HPDE6-E6E7 (cell line): ENCODE results near the gene REEP1.
"Not testable (repeated sequence)": the region's sequence is repeated elsewhere in the genome, so short reads cannot be mapped to it uniquely, and the experiment has no call there.

Experiments
- DNase-seq: peaks from one replicate; pipeline ENCODE4 v3.0.0; 2011; ENCODE audit warnings: missing footprints; ENCODE audit errors: extremely low spot score

Gene REEP1

DNA sequence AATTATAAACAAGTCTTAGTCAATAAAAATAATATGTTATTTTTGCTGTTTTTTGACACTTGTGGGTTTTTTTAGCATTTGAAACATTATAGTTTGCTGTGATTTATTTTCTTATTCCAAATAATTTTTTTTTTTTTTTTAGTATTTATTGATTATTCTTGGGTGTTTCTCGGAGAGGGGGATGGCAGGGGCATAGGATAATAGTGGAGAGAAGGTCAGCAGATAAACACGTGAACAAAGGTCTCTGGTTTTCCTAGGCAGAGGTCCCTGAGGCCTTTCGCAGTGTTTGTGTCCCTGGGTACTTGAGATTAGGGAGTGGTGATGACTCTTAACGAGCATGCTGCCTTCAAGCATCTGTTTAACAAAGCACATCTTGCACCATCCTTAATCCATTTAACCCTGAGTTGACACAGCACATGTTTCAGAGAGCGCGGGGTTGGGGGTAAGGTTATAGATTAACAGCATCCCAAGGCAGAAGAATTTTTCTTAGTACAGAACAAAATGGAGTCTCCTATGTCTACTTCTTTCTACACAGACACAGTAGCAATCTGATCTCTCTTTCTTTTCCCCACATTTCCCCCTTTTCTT is 8.5 kb upstream of the REEP1 start:
- DNase-seq: not testable (repeated sequence)

DNA sequence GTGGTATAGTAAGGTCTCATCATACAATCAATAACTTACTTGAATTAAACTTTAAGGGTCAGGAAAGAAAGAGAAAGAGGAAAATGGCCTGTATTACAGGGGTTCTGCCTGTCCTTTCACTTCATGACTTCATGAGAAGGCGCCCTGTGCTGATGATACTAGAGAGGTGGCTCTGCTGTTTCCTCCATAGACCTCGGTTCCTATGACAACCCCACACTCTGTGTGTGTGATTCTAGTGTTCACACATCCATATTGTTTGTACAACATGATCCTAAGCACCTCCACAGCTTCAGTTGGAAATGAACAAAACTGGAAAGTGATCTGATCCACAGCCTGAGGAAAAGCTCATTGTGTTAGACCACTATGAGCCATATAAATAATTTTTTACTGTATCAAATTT is 7.0 kb upstream of the REEP1 start:
- no peak for DNase-seq

DNA sequence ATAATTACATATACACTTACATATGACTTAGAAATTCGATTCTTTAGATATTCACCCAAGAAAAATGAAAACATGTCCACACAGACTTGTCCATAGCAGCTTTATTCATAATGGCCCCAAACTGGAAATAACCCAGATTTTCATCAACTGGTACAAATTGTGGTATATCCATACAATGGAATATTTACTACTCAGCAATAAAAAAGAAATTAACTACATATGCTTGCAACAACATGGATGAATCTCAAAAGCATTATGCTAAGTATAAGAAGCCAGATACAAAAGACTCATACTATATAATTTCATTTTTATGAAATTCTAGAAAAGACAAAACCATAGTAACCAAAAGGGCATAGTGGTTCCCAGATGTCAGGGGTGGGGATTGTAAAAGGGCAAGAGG is 5.1 kb upstream of the REEP1 start:
- no peak for DNase-seq

DNA sequence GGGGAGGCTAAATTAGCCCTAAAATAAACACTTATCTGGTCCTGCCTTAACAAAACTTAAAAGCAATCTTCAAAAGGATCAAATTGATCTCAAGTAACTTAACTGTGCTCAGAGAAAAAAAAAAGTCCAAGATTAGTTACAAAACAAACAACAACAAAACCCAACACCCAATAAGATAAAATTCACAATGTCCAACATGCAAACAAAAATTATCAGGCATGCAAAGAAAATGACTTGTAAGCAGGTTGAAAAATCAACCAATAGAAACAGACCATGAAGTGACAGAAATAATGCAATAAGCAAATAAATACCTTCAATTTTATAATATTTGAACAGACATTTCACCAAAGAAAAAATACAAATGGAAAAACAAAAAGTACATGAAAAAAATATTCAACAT is 4.0 kb upstream of the REEP1 start:
- DNase-seq: no peak

DNA sequence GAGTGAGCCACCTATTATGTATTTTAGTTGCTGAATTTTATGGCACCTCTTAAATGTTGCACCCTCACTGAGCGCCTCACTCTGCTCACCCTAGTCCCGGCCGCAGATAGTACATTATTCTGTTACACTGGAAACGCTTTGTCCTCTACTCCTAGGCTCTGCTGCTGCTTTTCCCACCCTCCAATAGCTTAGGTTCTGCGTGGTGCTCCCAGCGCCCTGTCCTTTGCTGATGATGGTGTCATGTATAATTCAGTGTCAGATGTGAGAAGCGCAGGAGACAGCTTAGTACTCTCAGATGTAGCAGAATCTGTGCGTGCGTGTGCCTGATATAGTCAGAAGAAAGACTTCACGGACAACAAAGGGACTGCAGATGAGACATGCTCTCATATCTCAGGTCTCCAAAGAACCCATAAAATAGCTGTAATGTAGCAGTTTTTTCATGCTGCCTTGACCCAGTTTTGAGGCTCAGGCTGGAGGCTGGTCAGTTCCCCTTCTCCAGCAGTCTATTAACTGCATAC is 1.4 kb upstream of the REEP1 start:
- DNase-seq: no peak

DNA sequence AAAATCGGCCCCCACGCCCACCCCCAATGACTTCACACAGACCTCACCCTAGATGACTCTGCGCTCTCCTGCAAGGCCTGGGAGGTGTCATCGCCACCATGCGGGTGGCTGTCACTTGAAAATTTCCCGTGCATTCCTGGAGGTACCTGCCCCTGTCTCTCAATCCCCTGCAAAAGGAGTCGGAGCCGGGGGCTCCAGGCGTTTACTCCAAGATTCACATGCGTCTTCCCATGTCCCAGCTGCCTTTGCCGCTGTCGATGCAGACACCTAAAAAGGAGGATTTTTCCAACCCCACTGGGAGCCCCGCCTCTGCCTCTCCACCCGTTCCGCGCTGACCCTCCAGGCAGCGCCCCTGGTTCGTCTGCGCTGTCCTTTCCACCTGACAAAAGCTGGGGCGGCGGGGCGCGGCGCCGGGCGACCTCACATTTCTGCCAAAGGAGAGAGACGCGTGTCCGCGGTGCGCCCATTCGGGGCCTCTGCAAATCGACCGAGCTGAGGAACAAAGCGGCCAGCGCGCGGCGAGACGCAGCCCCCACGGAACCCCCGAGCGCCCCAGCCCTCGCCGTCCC is 667 bp downstream of the REEP1 start:
- no peak for DNase-seq

DNA sequence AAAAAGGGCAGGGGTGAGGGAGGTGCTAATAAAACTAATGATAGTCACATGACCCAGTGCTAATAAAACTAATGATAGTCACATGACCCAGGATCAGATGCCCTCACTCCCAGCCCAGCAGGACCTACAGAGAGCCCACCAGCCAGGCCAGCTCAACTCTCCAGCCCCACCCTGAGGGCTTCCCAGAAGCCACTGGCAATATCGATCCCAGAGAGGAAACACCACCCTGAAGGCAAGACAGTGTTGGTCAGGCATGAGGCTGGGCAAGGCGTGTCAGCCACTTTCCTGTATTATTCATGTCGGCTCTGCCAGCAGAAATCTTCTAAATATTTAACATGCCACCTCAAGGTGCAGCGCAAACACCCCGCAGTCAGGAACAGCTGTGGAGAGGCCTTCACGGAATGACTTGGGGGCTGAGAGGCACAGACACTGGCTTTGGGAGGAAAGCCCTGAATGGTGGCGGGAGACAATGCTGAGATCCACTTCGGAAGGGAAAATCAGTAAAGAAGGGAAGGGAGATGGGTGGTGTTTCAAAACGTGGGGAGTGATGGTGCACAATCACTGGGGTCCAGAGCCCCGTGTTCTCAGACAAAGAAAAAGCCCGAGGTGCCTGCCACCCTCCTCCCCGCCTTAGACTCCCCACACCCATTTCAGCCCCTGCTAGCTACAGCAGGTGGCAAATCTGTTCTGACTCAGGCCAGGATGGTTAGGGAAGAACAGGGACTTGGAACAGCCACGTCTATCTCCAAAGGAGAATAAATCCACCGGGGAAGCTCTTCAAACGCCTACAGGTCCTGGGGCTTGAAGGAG is 1.4 kb downstream of the REEP1 start:
- DNase-seq: no peak

DNA sequence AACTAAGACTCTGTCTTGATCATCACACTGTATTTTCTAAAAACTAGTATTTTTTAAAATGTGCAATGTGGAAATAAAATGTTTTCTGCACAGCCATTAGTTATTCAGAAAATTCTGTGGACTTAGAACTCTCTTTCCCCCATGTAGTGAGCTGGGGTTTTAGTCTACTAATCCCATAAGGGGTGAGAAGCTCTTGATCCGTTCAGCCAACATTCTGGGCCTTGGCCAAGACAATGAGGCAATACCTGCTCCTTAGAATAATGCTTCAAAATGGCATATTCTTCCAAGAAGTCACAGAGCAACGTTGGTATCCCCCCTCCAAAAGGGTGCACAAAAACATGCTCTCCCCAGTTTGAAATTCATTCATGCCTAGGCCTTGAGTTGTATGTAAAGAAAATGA is 4.0 kb downstream of the REEP1 start:
- DNase-seq: no peak

DNA sequence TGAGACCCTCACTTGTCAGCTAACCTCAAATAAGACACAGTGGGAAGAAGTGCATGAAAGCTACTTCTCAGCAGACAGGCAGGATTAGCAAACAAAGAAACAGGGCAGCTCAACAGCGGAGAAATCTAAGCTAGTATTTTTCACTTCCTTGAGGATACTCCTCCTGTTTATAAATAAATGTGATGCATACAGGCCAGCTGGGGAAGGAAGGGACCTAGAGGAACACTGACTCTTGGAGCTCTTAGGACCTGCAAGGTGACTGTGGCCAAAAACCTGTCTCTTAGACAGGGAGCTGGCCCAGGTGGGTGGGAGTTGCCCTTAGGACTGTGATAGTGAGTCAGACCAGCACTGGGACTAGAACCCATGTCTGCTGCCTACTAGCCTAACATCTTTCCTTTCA is 4.8 kb downstream of the REEP1 start:
- no peak for DNase-seq

DNA sequence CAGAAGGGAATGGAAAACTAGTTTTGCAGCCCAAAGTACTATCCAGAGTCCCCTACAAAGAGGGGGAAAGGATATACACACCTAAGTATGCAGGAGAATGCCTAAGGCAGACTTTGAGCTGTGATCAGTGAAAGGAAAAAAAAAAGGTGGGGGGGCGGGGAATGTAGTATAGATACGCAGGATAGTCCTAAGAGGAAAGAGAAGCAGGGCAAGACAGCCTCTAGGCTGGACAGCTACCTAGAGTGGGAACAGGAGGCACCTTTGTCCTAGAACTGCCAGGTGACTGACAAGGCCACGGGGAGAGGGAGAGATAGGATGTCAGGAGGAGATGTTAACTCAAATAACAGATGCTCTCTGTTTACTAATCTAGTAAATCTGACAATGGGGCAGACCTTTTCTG is 6.0 kb downstream of the REEP1 start:
- no peak for DNase-seq

DNA sequence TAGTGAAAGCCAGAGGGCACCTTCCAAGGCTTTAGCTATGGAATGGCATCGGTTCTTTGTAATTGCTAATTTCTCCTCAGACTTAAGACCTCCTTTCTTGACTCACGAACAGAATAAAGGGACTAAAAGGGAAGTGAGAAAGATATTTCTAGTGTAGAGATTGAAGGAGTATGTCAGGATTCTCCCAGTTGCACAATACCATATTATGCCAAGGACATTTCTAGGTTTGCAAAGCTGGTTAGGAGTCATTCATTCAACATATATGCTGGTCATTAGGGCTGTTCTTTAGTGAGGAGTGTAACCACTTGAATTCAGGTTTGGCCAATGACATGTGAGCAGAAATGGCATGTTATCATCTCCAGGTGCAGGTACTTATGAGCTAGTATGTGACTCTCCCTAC is 7.4 kb downstream of the REEP1 start:
- no peak for DNase-seq

DNA sequence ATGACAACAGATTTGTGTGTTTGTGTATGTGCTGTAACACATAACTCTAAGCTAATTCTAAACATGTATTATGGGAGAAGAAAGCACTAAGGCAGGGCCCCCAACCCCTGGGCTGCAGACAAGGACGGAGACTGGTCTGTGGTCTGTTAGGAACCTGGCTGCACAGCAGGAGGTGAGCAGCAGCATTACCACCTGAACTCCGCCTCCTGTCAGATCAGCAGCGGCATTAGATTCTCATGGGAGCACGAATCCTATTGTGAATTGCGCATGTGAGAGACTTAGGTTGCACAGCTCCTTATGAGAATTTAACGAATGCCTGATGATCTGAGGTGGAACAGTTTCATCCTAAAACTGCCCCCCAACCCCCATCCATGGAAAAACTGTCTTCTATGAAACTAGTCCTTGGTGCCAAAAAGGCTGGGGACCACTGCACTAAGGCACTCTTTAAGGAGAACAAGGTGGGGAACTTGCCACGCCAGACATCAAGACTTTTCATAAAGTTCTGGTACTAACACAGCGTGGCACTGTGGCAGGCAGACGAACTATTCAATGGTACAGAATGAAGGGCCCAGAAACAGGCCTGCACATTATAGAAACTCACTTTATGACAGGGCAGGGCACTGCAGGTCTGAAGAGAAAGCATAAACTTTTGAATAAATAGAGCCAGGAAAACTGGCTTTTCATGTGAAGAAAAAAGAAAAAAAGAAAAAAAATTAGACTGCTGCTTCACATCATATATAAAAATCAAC is 14.0 kb downstream of the REEP1 start:
- DNase-seq: no peak

DNA sequence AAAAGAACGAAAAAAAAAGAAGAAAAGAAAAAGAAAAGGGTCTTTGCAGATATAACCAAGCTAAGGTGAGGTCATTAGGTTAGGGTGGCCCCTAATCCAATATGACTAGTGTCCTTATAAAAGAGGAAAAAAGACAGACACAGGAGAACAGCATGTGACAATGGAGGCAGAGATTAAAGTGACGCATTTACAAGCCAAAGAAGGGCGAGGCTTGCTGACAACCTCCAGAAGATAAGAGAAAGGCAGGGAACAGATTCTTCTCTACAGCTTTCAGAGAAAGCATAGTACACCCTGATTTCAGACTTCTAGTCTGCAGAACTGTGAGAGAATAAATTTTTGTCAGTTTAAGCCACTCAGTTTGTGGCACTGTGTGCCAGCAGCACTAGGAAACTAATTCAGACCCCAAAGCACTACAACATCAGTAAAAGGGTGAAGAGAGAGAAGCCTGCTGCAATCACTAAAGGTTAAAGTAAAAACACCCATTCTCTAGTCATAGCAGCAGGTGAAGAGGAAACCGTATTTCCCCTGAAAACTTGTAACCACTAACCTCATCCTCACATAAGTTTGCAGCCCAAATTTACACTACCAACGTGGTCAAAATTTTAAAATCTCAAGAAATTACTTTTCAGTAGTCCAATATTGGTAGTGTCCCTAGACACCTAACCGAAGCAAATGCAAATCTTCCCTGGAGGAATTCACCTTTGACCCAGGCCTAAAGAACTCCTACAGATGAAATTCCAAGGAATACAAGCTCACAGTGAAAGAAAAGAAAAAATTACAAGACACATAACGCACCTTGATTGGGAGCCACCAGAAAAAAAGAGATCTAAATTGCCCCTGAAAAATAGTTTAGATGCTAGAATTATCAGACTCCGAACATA is 17.5 kb downstream of the REEP1 start:
- no peak for DNase-seq

DNA sequence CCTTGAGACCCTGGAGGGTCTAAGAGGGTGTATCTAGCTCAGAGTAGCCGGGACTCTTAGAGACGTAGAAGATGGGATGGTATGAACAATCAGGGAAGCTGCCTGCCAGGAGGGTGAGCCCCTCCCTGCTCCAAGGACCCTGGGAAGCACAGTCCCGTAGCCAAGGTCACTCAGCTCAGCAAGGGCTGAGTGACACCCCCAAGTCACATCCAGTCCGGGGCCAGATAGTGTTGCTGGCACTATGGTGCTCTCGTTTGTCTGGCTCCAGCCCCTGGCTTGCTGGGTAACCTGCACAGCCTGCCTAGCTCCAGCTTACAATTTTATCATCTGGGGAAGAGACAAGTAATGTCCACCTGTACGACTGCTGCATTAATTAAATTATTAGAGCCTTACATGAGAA is 22.3 kb downstream of the REEP1 start:
- DNase-seq: no peak

DNA sequence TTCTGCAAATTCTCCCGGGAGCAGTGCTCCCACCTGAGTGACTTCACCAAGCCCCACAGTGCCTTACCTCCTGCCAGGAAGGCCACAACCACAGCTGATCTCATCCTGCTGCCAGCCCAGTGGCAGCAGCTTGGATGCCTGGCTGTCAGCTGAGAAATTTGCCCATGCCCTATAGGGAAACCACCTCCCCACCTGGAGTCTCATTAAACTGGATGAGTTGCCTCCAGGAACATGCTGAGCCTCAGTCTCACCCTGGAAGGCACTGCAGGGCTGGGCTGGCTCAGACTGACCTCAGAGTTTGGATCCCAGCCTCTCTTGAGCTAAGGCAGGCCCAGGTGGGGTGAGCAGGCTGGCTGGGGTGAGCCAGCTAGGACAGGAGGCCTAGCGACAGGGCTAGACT is 23.3 kb downstream of the REEP1 start:
- no peak for DNase-seq

DNA sequence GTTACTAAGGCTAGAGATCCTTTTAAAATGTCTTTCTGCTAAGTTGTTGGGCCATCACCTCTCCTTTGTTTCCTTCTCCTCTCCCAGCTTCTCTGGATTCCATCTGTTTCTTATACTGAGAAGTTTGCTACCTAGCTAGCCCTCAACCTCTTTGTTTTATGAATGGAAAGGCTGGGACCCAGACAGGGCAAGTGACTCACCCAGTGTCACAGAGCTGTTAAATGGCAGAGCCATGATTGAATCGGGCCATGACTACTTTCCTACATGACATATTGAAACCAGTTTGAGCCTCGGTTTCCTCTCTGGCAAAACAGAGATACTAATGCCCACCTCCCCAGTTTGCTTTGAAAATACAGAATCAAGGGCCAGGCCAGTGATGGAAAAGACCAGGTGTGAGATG is 24.1 kb downstream of the REEP1 start:
- no peak for DNase-seq

DNA sequence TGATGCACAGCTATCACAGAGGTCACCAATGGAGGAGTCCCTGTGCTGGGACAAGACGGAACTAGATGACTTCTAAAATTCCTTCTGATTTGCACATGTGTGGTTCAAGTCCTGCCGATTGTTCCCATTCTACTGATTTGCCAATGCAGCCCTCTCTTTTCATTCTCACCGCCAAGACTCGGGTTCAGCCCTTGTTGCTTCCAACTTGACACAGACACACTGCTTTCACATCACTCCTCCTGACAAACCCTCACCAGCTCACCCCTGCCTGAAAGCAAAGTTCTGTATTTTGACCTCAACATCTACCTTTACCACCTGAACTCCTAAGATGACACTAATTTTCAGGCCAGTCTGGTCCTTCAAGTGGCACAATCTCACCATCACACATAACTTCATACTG is 25.5 kb downstream of the REEP1 start:
- no peak for DNase-seq

DNA sequence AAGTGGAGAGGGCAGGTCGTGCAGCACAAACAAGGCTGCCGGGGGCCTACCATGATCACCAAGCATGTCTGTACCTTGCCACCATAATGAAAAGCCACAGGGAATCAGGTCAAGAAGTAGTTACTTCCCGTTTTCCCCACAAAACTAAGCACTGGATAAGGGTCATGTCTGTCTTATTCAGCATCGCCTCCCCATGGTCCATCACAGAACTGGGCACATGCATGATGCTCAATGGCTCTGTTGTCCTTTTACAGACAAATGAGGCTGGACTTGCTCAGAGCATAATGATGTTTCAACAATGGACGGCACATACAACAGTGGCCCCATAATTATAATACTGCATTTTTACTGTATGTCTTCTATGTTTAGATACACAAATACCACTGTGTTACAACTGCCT is 27.5 kb downstream of the REEP1 start:
- DNase-seq: no peak

DNA sequence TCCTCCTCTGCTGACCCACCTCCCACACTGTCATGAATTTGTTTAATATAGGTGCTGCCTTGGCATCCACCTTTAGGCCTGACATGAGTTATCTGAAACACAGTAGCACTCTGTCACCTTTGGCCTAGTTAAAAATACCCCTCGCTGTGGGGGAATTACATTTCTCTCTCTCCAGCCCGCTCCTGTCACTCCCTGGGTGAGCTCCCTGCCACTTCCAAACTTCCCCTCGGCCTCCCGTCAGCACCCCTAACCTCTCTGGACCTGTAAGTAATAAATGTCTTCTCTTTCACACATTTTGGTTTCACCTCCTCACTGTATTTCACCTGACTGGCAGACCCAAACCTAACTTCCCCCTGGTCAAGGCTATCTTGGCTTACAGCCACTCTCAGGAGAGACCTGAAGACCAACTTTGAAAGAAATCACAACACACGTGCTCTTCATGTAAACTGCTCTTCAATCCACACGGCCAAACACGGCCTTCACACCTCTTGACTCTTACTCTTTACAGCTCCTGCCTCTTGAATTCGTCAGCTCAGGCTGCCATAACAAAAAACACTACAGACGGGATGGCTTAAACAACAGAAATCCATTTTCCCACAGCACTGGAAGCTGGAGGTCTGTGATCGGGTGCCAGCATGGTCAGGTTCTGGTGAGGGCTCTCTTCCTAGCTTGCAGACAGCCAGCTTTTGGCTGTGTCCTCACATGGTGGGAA is 28.3 kb downstream of the REEP1 start:
- DNase-seq: no peak

DNA sequence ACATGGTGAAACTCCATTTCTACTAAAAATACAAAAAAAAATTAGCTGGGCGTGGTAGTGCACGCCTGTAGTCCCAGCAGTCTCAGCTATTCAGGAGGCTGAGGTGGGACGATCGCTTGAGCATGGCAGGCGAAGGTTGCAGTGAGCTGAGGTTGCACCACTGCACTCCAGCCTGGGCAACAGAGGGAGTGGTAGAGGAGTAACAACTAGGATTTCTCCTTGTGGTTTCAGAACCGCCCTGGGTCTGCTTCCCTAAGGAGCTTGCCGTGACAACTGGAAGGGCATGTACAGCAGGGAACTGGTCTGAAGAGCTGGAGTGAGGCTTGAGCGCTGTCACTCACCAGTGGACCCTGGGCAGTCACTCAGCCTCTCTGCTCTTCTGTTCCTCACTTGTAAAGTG is 29.1 kb downstream of the REEP1 start:
- no peak for DNase-seq

DNA sequence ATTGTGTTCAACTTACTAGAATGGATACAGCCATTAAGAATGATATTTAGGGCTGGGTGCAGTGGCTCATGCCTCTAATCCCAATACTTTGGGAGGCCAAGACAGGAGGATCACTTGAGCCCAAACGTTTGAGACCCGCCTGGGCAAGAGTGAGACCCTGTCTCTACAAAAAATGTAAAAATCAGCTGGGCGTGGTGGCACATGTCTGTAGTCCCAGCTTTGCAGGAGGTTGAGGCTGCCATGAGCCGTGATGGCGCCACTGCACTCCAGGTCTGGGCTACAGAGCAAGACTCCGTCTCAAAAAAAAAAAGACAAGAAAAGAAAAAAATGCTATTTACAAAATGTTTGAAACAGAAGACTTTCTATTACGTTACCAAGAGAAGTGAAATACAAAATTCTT is 30.0 kb downstream of the REEP1 start:
- DNase-seq: no peak
